Measurements from ENCODE around the gene TTLL9.

TTLL9 gene

DNA sequence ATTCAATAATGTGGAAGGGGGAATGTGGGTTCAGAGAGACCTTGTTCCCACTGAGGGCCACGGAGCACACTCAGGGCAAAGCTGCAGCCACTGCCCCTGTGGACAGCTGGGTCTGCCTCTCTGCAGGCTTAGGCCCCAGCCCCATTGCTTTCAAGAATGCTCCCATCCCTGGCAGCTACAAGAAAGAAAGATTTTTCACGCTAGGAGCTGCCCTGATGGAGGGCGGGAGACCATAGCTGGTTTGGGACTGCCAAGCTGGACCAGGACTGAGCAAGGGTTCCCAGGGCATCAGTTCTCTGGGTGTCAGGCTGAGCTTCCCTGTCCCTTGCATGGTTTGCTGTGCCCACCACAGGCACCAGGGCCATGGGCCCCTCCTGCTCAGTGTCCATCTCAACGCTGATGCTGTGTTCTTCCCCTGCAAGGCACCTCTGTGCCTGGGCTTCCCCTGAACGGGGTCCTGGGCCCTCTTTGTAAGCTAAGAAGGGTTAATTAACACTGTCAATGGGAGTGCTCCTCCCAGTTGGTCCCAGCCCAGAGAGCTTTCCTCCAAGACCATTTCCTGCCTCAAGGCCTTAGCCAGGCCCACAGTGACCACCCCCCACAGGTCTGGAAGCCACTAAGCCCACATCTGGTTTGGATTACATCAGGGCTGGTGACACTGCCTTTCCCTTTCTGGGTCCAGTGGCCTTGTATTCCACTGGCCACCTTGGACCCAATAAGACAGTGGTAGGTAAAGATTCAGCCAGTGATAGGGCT, 33.4 kb upstream of the TTLL9 start:
- DNase-seq (ENCODE audit: low read depth), result peak; percentile 21

DNA sequence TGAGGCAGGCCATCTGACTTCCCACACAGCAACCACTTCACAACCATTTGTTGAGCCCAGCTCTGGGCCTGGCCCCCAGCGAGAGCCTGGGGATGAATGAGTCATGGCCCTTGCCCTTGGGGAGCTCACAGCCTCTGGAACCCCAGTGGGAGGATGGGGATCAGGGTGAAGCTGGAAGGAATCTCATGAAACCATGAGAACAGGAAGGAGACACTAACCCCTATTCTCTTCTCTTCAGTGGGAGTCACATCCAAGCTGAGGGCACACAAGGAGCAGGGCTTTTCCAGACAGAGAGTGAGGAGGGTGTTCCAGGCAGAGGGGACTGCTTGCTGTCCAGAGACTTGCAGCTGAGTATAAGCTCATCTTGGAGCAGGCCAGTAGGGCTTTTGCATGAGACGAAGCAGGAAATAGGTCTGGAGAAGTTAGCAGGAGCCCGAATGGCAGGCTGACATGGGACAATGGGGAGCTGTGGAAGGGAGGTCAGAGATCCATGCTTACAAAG, 32.5 kb upstream of the TTLL9 start:
- DNase-seq (ENCODE audit: low read depth), result peak; percentile 34

DNA sequence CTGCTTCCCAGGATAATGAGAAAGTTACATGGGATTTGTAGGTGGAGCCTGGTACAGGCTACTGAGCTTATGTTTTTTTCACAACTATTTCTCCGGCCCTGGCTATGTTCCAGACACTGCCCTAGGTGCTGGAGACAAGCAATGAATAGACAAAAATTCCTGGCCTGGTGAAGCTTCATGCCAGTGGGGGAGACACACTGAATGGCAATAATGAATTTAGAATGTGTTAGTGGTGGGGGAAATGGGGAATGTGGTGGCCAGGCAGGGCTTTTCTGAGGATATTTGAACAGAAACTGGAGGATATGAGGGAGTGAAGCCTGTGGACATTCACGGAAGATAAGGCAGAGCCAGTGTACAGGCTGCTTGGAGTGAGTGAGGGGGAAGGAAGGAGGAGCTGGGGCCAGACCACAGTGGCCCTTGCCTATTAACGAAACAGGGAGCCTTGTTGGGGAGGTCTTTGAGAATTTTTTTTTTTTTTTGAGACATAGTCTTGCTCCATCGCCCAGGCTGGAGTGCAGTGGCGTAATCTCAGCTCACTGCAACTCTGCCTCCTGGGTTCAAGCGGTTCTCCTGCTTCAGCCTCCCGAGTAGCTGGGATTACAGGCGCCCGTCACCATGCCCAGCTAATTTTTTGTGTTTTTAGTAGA, 31.7 kb upstream of the TTLL9 start:
- no peak for DNase-seq (ENCODE audit: low read depth)

DNA sequence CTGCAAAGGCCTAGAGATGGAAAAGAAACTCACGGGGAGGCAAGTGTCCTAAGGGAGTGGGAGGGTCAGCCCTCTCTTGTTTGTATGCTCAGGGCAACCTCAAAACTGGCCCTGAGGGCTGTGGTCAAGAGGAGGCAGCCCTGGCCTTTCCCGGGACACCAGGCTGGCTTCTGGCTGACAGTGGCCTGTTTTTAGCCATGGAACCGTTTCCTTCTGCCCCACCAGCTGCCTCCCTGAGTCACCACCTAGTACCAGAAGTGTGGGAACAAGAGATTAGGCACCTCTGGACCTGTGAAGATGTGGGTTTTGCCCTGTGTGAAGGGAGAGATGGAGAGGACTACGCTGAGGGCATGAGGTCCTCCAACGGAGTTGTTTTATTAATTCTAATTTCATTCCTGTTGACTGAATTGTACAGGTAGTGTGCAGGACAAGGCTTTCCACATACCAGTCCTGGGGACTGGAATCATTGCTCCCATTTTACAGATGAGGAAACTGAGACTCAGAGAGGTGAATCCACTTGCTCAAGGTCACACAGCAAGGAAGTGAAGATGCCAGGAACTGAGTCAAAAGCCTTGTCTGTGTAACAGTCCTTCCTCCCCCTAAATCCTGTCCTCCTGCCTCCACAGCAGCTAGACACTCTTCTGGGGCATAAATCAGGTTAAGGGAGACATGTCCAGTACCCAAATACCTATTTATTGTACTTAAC, 30.5 kb upstream of the TTLL9 start:
- DNase-seq (ENCODE audit: low read depth), result no peak

DNA sequence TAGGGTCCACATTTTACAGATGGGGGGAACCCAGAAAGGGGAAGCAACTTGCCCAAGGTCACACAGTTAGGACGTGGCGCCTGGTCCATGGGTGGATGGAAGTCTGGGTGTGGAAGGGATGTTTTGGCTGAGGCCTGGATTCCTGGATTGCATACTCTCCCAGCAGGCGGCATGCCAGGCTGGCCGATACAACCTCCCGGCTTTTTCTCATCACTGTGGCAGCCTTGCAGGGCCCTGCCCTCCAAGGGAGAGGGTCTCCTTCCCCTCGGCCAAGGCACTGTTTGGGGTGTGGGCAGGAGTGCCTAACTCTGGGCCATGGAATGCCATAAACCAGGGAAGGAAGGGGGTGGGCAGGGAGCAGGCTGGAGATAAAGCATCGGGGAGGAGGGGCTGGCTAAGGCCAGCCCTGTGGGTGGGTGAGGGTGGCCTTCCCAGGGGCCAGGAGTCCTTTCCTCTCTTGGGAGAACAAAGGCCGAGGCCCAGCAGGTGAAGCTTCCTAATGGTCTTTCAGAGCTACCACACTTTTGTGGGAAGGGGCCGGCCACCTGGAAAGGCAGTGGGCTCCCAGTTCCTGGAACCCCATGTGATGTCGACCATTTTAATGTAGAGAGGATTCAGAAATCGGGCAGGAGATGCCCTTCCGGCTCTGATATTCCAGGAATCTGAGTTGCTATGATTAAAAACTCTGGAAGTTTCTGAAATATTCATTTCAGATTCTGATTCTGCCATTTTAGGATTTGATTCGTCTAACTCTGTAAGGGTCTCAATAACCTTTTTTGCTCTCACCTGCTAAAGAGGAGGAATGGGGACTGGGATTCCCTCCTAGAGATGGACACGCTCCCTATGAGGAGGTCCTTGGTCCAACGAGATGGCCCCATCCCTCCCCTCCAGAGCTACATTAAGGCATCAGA, 29.3 kb upstream of the TTLL9 start:
- no peak for DNase-seq (ENCODE audit: low read depth)

DNA sequence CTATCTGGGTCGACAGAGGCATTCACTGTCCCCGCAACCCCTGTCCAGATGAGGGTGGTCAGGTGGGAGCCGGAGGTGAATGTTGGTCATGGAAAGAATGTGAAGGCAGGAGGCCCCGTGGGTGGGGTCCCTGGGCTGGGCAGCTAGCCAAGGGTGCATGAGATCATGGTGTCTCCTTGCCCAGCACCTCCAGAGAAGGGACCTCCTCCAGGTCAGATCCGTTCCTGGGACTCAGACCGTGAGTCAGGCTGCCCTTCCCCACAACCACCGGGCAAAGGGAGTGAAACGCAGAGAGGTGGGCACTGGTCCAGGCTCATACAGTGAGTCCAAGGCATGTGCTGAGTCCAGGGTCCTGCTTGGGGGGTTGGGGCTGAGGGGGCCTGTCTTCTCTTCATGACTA, 28.5 kb upstream of the TTLL9 start:
- no peak for DNase-seq (ENCODE audit: low read depth)

DNA sequence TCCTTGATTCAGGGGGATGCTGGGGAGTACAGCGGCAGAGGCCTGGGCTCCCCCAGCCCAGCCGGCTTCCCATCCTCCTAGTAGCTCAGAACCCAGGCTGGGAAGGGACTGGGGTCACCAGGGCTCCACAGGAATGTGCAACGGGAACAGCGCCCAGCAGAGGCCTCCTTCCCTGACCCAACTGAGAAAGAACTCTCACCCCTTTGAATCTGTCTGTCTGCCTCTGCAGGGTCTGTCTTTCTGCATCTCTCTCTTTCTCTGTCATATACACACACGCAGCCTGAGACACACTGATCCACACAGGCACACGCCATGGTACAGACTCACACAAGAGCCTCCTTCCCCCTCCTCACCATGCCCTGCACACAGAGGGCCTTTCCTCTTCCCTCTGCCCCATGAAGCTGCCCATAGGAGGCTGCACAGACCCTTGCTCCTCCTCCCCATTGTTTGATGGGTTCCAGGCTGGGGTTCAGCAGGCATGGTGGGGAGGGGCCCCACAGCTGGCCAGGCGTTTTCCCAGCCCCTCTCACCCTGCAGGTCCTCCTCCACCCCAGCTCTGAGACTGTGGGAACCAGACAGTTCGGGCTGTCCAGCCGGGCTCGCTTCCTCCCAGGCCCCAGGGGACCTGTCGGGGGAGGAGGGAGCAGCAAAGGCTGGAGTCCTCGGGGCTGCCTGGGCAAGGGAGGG, 27.8 kb upstream of the TTLL9 start:
- DNase-seq (ENCODE audit: low read depth), result no peak

DNA sequence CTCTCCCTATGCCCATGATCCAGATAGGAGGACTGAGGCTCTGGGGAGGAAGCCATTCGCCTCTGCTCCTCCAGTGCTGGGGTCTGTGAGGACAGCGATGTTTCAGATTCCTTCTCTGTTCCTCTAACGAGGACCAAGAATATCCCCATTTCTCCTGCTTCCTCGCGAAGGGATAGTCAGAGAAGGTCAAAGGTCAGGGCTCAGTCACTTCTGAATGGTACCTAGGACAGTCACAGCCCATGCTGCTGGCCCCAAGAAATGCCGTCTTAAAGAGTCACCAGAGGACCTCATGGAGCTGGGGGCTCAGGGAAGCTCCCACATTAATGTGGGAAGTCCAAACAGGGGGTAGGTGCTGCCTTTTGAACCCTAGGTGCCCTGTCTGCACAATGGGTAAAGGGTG, 27.1 kb upstream of the TTLL9 start:
- no peak for DNase-seq (ENCODE audit: low read depth)

DNA sequence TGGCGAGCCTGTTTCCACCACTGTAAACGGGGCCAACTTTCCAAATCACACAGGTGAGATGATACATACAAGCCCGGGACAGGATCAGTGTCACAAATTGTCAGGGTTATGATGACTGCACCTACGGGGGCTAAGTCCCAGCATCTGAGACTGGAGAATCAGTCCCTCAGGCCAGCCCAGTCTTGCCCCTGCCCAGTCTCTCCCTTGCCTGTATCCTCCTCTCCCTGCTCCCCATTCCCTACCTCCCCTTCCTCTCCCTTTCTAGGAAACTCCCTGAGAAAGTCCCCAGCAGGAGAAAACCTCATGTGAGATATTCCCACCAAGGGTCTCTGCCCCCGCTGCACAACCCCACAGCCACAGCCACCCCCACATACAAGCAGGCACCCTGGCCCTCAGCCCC, 26.6 kb upstream of the TTLL9 start:
- DNase-seq (ENCODE audit: low read depth), result no peak

DNA sequence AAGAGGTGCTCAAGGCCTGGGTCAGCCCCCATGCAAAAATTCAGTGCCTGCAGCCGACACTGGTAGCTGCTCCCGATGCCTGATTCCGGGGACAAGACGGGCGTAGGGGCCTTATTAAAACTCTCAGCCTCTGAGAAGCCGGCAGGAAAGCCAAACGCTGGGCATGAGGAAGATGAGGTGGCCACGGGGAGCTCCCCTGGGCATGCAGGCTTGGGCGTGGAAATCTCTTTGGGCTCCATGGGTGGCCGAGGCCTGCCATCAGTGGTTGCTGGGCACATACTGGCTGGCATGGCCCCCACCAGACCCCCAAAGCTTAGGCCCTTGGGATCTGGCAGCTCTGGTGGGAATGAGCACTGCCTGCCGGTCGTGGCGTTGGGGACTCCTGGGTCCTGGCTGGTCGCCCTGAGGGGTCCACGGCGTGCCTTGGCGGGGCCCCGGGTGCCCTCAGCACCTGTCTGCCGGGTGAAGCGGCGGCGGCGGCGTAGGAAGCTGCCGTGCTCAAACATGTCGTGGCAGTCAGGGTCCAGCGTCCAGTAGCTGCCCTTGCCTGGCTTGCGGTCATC, 25.6 kb upstream of the TTLL9 start:
- no peak for DNase-seq (ENCODE audit: low read depth)

DNA sequence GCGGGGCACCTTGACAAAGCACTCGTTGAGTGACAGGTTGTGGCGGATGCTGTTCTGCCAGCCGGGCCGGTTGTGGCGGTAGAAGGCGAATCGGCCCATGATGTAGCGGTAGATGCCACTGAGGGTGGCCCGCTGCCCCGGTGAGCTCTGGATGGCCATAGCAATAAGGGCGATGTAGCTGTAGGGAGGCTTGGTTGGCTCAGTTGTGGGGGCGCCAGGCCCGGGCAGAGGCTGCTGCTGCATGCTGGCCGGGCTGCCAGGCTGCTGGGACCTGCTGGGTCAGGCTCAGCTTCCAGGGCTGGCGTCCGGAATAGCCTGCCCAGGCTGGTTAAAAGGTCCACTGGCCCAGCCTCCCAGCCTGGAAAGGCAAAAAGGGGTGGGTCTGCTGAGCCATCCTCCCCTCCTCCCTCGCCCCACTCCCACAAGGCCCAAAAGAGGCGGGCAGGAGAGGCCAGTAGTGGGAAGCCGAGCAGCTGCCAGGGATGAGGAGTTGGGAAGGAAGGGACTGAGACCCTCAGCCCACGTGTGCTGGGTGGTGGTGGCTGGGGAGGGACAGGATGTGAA, 25.1 kb upstream of the TTLL9 start, which contains the start of gene FOXS1:
TSS of gene FOXS1 (minus strand) at position 305 of the 564 bp plus-strand sequence. CDS start at position 243, 62 bp downstream.
- DNase-seq (ENCODE audit: low read depth), result no peak

DNA sequence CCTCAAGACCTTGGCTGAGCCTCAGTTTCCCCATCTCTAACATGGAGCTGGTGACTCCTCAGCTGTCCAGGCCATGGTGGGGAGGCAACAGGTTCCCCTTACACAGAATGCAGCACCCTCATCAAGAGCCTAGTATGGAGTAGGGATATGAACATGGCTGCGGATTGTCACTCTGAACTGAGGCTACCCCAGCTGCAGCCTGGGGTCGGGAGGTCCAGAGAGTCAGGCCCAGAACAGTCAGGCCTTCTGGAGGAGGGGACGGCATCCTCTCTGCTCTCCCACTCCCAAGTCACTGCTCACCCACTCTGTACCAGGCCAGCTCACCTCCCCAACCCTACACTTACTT, 23.7 kb upstream of the TTLL9 start:
- DNase-seq (ENCODE audit: low read depth), result no peak

DNA sequence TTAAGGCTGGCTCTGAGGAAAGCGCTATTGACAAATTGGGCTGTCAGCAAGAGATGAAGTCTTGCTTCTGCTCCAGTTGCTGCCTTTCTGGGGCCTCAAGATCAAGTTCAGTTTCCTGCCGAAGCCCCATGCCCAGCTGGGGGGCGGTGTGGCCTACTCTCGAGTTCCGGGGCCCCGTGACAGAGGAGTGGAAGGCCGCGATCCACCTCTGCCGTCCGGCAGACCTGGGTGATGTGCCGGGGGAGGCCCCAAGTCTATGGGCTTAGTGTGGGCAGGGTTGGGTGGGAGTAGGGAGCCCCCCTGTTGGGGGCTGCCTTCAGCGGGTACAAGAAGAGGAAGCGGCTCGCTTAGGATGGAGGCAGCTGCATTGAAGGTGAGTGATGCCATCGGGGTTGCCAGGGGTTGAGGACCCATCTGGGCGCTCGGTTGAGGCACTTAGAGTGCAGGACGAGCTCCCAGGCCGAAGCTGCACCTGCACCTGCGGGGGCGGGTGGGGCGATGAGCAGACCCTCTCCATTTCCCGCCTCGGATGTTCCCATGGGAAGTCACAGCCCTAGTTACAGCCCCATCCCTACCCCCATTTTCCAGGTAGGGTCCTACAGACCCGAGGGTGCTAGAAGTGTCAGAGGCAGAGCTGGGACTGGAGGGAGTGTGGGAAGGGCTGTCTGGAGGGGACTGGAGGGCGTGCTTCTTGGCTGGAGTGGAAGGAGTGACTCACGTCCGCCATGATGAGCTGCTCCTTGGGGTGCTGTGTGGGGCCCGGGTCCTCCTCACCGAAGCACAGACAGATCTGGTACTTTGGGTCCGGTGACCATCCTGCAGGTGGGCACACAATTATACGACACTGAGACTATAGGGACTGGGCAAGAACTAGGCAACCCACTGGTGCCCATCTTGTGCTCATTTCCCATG, 22.1 kb upstream of the TTLL9 start:
- DNase-seq (ENCODE audit: low read depth), result no peak

DNA sequence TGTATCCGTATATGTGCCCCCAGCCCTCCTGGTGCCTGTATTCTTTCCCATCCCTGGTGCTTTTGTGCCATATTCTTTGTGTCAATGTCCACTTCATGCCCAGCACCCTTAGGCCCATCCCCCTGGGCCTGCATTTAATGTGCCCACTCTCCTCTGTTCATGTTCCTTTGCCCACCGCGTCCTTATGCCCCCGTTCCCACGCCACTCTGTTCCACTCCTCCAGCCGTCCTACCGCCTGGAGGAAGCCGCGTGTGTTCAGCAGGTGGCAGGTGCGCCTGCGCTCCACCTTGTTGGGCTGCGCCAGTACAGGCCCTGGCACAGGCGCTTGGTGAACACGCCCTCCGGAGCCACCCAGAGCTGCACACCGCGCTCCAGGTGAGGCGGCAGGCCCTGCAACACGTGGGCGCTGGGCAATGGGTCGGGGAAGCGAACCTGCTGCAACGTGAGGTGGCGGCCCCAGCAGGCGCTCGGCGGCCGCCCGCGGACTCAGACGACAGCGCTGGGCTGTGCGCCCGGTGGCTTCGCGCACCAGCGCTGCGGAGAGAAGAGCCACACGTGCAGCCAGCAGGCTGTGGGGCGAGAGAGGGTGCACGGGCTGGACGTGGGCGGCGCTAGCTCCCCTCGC, 21.0 kb upstream of the TTLL9 start:
- no peak for DNase-seq (ENCODE audit: low read depth)

DNA sequence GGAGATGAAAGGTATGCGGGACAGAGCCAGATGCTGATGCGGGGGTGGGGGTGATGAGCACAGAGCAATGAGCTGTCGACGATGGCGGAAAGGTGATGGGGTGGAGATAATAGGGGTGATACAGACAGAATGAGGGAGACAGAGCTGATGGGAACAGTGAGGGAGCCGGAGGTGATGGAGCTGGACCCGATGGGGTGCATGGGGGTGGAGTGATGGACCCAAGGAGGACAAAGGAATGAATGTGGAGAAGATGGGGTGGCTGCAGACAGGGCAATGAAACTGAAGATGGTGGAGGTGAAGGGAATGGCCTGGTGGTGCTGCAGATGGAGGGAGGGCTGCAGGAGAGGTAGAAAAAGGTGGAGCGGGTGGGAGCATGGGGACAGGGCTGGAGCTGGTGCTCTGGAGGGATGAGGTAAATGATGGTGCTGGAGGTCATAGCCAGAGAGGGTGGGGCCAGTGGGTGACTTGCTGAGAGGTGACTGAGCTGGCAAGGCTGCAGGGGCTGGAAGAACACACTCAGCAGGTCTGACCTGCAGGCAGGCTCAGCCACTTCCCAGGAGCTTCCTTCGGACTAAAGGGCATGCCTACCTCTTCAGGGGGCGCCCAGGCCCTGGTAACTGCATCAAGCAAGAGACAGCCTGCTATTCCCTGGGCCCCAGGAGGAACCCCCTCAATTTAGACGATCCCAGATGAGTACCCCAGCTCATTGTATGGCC, 19.0 kb upstream of the TTLL9 start:
- DNase-seq (ENCODE audit: low read depth), result no peak

DNA sequence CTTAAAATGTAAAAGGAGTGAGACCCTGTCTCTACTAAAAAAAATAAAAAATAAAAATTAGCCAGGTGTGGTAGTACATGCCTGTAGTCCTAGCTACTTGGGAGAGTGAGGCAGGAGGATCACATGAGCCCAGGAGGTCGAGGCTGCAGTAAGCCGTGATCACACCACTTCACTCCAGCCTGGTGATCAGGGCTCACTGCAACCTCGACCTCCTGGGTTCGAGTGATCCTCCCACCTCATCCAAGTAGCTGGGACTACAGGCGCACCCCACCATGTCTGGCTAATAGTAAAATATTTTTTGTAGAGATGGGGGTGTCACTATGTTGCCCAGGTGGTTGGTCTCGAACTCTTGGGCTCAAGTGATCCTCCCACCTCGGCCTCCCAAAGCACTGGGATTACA, 17.0 kb upstream of the TTLL9 start:
- no peak for DNase-seq (ENCODE audit: low read depth)

DNA sequence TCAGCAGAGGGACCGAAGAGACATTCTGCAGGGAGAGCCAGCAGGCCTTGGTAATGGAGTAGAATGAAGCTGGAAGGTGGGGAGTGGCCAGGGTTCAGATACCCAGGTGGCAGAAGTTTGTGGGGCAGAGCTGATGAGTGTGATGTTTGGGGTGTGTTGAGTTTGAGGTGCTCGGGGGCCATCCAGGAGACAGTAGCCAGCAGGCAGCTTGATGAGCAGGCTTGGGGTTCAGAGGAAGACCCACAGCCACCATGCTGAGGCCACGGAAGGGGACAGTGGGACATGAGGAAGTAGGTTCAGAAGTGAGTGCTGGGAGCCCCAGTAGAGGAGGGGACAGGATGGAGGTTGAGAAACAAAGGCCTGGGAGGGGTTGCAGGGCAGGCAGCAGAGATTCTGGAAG, 13.9 kb upstream of the TTLL9 start:
- no peak for DNase-seq (ENCODE audit: low read depth)
